HG02943 (cell line): ENCODE data around the gene ZNF891.

Experiments
- ATAC-seq: cut with Tn5 transposase; IDR thresholded peaks from one replicate; pipeline ENCODE4 v1.9.1; 2021; ENCODE audit warnings: mild to moderate bottlenecking, low read depth, moderate library complexity; ENCODE audit not compliant: unreplicated experiment

Gene ZNF891

GRCh38 chr12:133130038-133130807, at the start of gene ZNF891, which contains the start of gene ZNF10:
Gene ZNF891, minus strand, starts transcription at chr12:133130274. Its CDS starts 8,356 bp downstream, at chr12:133121918.
Gene ZNF10, plus strand, starts transcription at chr12:133130627. Its CDS starts 13,866 bp downstream, at chr12:133144493.
- peak; percentile 90 for ATAC-seq

GRCh38 chr12:133174901-133175300, 44.8 kb upstream of the ZNF891 start:
- no peak for ATAC-seq

GRCh38 chr12:133172491-133172890, 42.4 kb upstream of the ZNF891 start:
- ATAC-seq = no peak

- ATAC-seq = no peak
Observed at GRCh38 chr12:133165776-133166175, 35.7 kb upstream of the ZNF891 start.

GRCh38 chr12:133156125-133156690, 26.1 kb upstream of the ZNF891 start:
- no peak for ATAC-seq

- no peak for ATAC-seq
Observed at GRCh38 chr12:133145981-133146380, 15.9 kb upstream of the ZNF891 start.

GRCh38 chr12:133135747-133136146, 5.7 kb upstream of the ZNF891 start:
- ATAC-seq = no peak

- no peak for ATAC-seq
Observed at GRCh38 chr12:133130808-133131128, 694 bp upstream of the ZNF891 start.

- ATAC-seq = peak; percentile 27
Observed at GRCh38 chr12:133129368-133130037, 571 bp downstream of the ZNF891 start.

GRCh38 chr12:133124674-133125073, 5.4 kb downstream of the ZNF891 start:
- no peak for ATAC-seq

GRCh38 chr12:133120385-133121191, 9.5 kb downstream of the ZNF891 start:
- ATAC-seq = no peak

GRCh38 chr12:133108150-133108549, 21.9 kb downstream of the ZNF891 start:
- ATAC-seq = no peak

- ATAC-seq = no peak
Observed at GRCh38 chr12:133107121-133107520, 23.0 kb downstream of the ZNF891 start.

- no peak for ATAC-seq
Observed at GRCh38 chr12:133106253-133106652, 23.8 kb downstream of the ZNF891 start.

GRCh38 chr12:133105620-133106019, 24.5 kb downstream of the ZNF891 start:
- no peak for ATAC-seq

GRCh38 chr12:133083345-133083744, 46.7 kb downstream of the ZNF891 start:
- ATAC-seq = no peak

GRCh38 chr12:133081159-133081780, 48.8 kb downstream of the ZNF891 start:
- no peak for ATAC-seq

GRCh38 chr12:133080368-133081158, 49.5 kb downstream of the ZNF891 start, which contains the start of gene ZNF140:
Gene ZNF140, plus strand, starts transcription at chr12:133080923. Its CDS starts 398 bp downstream, at chr12:133081321.
- peak; percentile 71 for ATAC-seq

- ATAC-seq = peak; percentile 74
Observed at GRCh38 chr12:133080026-133080367, 50.1 kb downstream of the ZNF891 start.

GRCh38 chr12:133073836-133074235, 56.2 kb downstream of the ZNF891 start:
- no peak for ATAC-seq
